Endothelial cell of umbilical vein (primary cell): ENCODE measurements around the gene CALML5. TPM values are rescaled to one million over a fixed set of nuclear protein-coding genes. Genes with fewer than 3 reads are reported as not detected.

Source experiments
- BruUV-seq: library from RNA; stranded (reverse); fragments of 400-500 nt; replicated peaks from 2 replicates; lab custom pipeline; 2021; lab: Mats Ljungman, UMichigan
- CTCF ChIA-PET: fragments of 300-600, 350-600 bp; sonication (Branson Sonifier 250); formaldehyde crosslinking; loops from one replicate; lab custom pipeline; 2021; ENCODE audit warnings: antibody characterized with exemption, inconsistent platforms; lab: Charles Lee
- POLR2A ChIA-PET: fragments of 300-600, 350-600 bp; sonication (Branson Sonifier 250); formaldehyde crosslinking; loops from one replicate; lab custom pipeline; 2021; ENCODE audit warnings: antibody characterized with exemption, inconsistent platforms; lab: Charles Lee
- DNase-seq: peaks from one replicate; pipeline ENCODE4 v3.0.0-alpha.2; 2011; ENCODE audit warnings: low read depth, low spot score
- FAIRE-seq: peaks from 2 replicates; lab custom pipeline; 2011; peaks lifted over from hg19 to GRCh38; lab: Jason Lieb, UNC
- H2AFZ ChIP-seq: 2 replicates; pipeline ENCODE4 v1.6.0; 2012; ENCODE audit warnings: low read depth, low read length, control low read depth, inconsistent platforms
- H3K27ac ChIP-seq: 2 replicates; pipeline ENCODE4 v1.5.1; 2011; ENCODE audit warnings: low read depth, mild to moderate bottlenecking, control low read depth, low read length, moderate library complexity; ENCODE audit not compliant: insufficient read depth
- H3K27me3 ChIP-seq, 2 experiments: 2 replicates each; pipeline versions ENCODE4 v1.6.0 to v1.6.1; 2011; ENCODE audit warnings: low read length in 2 of 2, mixed read lengths in 1 of 2; ENCODE audit not compliant: control insufficient read depth in 2 of 2, insufficient read depth in 2 of 2
- H3K36me3 ChIP-seq, 2 experiments: 2 replicates in 1 of 2; 3 replicates in 1 of 2; pipeline ENCODE4 v1.5.1; 2011; ENCODE audit warnings: low read length in 2 of 2, mild to moderate bottlenecking in 1 of 2, moderate library complexity in 1 of 2; ENCODE audit not compliant: control insufficient read depth in 2 of 2, insufficient read depth in 2 of 2; ENCODE audit errors: extremely low read depth in 1 of 2
- H3K4me1 ChIP-seq: 3 replicates; pipeline ENCODE4 v1.5.1; 2011; ENCODE audit warnings: mild to moderate bottlenecking, low read length; ENCODE audit not compliant: control insufficient read depth, insufficient read depth; ENCODE audit errors: extremely low read depth
- H3K4me2 ChIP-seq: 2 replicates; pipeline ENCODE4 v1.6.1; 2011; ENCODE audit warnings: low read length, control low read depth, mixed read lengths; ENCODE audit not compliant: insufficient read depth
- H3K4me3 ChIP-seq, 3 experiments: fragments of 200-600 bp in 1 of 3; sonication (generic), shearing (Covaris generic) in 1 of 3; replicated peaks in 1 of 3; 2 replicates each; pipeline ENCODE4 v1.5.1; 2011 to 2016; ENCODE audit warnings: control low read depth in 3 of 3, low read length in 3 of 3, mild to moderate bottlenecking in 2 of 3, inconsistent platforms in 1 of 3, low read depth in 1 of 3, moderate library complexity in 1 of 3; ENCODE audit not compliant: insufficient read depth in 1 of 3
- H3K79me2 ChIP-seq: 2 replicates; pipeline ENCODE4 v1.6.0; 2012; ENCODE audit warnings: low read length, inconsistent platforms; ENCODE audit not compliant: control insufficient read depth, insufficient read depth
- H3K9ac ChIP-seq: replicated peaks from 2 replicates; pipeline ENCODE3; 2011; ENCODE audit warnings: low read length, control low read depth; ENCODE audit not compliant: insufficient read depth; ENCODE audit errors: extremely low read depth
- H3K9me1 ChIP-seq: replicated peaks from 3 replicates; pipeline ENCODE4 v1.6.0; 2011; ENCODE audit warnings: mild to moderate bottlenecking, low read length; ENCODE audit not compliant: control insufficient read depth, insufficient read depth; ENCODE audit errors: extremely low read depth
- H3K9me3 ChIP-seq: replicated peaks from 2 replicates; pipeline ENCODE4 v1.5.1; 2012; ENCODE audit warnings: low read length, inconsistent platforms; ENCODE audit not compliant: control insufficient read depth, insufficient read depth
- H4K20me1 ChIP-seq: replicated peaks from 2 replicates; pipeline ENCODE3; 2011; ENCODE audit warnings: mild to moderate bottlenecking, low read length; ENCODE audit not compliant: control insufficient read depth, insufficient read depth; ENCODE audit errors: extremely low read depth
- EZH2 ChIP-seq: IDR thresholded peaks from 2 replicates; pipeline ENCODE4 v1.6.1; 2012; ENCODE audit warnings: borderline replicate concordance, low read depth, mild to moderate bottlenecking, moderate library complexity, low read length, inconsistent platforms; ENCODE audit not compliant: severe bottlenecking
- FOS ChIP-seq: IDR thresholded peaks from 2 replicates; pipeline ENCODE4 v1.6.1; 2011; ENCODE audit warnings: mild to moderate bottlenecking, low read length, moderate library complexity, borderline replicate concordance; ENCODE audit not compliant: insufficient read depth
- GATA2 ChIP-seq: IDR thresholded peaks from 2 replicates; pipeline ENCODE4 v1.7.0; 2011; ENCODE audit warnings: low read depth, mild to moderate bottlenecking, moderate library complexity, mixed read lengths, low read length; ENCODE audit not compliant: insufficient read length, insufficient read depth
- JUN ChIP-seq: IDR thresholded peaks from 2 replicates; pipeline ENCODE4 v1.6.1; 2011; ENCODE audit warnings: borderline replicate concordance, low read depth; ENCODE audit not compliant: insufficient read length, insufficient read depth
- MYC ChIP-seq: IDR thresholded peaks from one replicate; pipeline ENCODE4 v1.6.1; 2011; ENCODE audit warnings: mild to moderate bottlenecking, low read depth, low read length
- POLR2A ChIP-seq: IDR thresholded peaks from 2 replicates; pipeline ENCODE4 v1.6.1; 2012; ENCODE audit warnings: low read depth, mild to moderate bottlenecking, control low read depth, low read length
- POLR2AphosphoS5 ChIP-seq: IDR thresholded peaks from 2 replicates; pipeline ENCODE4 v1.6.1; 2012; ENCODE audit warnings: low read depth, mild to moderate bottlenecking, control low read depth, low read length, moderate library complexity; ENCODE audit not compliant: insufficient read depth
- dilution Hi-C: fragments of 300-500 bp; cut with MboI; formaldehyde crosslinking; loops from one replicate; pipeline ENCODE4 v1.15.0; 2019; ENCODE audit warnings: low sequenced_read_pairs; ENCODE audit not compliant: extremely low pct_ligation_motif_present
- intact Hi-C: fragments of 100-400 bp; cut with micrococcal nuclease; formaldehyde crosslinking; loops from one replicate; pipeline ENCODE4 v1.10.0; 2022
- polyA plus RNA-seq, 4 experiments: library from polyadenylated mRNA; depleted of rRNA in 3 of 4; stranded (reverse) in 3 of 4; unstranded in 1 of 4; fragments of >200 nt; gene quantifications; 2 replicates each; pipeline versions ENCODE4 v1.2.1 to v1.2.3, GENCODE V29; 2011 to 2012; ENCODE audit warnings: missing spikeins in 1 of 4
- total RNA-seq: library from RNA; stranded (reverse); gene quantifications from 2 replicates; pipeline ENCODE4 v1.2.3, GENCODE V29; 2021
- TF ChIP-seq, protein P1 (sequence below): IDR thresholded peaks from 2 replicates; pipeline ENCODE4 v1.6.1; 2011; ENCODE audit not compliant: insufficient read depth, insufficient read length
- TF ChIP-seq, protein P2 (sequence below), 2 donors: IDR thresholded peaks; 1 replicate in 1 of 2; 2 replicates in 1 of 2; pipeline ENCODE4 v1.5.1; 2011; ENCODE audit warnings: low read length in 2 of 2, mild to moderate bottlenecking in 2 of 2, moderate library complexity in 2 of 2, control low read depth in 1 of 2, inconsistent platforms in 1 of 2, low read depth in 1 of 2; ENCODE audit not compliant: insufficient read depth in 1 of 2; ENCODE audit errors: extremely low read depth in 1 of 2

Gene CALML5
- total and polyA plus RNA-seq, 2 donors (not counting 3 experiments of a cell fraction or from before 2014, with no cell fraction given), result not detected

DNA sequence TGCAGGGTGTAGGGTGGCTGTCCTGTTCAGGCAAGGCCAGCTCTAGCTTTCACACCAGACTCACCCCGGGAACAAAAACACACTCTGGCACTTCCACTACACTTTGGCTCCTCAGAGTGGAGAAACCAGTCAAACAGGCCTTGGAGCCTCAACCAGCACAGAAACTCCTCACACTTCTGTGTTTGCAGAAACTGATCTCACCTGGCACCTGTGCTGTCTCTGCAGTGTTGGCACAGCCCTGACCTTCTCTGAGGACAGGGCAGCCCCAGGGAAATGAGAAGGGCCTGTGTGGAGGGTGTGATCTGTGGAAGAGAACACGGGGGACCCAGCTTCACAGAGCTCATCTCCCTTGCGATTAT is 4.1 kb upstream of the CALML5 start:
- H3K27me3 ChIP-seq, result peaks cover 1 to 2% of the 10 kb centered on the region in 2 experiments
- ChIA-PET POLR2A (no interaction called here), CTCF (interaction anchor here (1.1 kb wide), 1 partner anchor 11 kb away, joined by 3 read pairs; no protein-coding TSS in a partner anchor)
- H3K9me1 ChIP-seq, result no peaks in the 10 kb centered on the region
- BruUV-seq, result no TSS peak
- dilution Hi-C loops (no loop called here), intact Hi-C loops (no loop called here)
- FAIRE-seq (no peak), DNase-seq (no peak)
- H3K27ac ChIP-seq, result no peak overlapping the region
- TF ChIP-seq GATA2 (no peak), EZH2 (no peak), FOS (no peak), POLR2AphosphoS5 (no peak), JUN (no peak), MYC (no peak), POLR2A (no peak)
- TF ChIP-seq, protein P1, sequence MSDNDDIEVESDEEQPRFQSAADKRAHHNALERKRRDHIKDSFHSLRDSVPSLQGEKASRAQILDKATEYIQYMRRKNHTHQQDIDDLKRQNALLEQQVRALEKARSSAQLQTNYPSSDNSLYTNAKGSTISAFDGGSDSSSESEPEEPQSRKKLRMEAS, result no peak
- TF ChIP-seq, protein P2, sequence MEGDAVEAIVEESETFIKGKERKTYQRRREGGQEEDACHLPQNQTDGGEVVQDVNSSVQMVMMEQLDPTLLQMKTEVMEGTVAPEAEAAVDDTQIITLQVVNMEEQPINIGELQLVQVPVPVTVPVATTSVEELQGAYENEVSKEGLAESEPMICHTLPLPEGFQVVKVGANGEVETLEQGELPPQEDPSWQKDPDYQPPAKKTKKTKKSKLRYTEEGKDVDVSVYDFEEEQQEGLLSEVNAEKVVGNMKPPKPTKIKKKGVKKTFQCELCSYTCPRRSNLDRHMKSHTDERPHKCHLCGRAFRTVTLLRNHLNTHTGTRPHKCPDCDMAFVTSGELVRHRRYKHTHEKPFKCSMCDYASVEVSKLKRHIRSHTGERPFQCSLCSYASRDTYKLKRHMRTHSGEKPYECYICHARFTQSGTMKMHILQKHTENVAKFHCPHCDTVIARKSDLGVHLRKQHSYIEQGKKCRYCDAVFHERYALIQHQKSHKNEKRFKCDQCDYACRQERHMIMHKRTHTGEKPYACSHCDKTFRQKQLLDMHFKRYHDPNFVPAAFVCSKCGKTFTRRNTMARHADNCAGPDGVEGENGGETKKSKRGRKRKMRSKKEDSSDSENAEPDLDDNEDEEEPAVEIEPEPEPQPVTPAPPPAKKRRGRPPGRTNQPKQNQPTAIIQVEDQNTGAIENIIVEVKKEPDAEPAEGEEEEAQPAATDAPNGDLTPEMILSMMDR (IDR thresholded peaks at IDR 0.05; ENCODE audit: extremely low read depth in 1 of 2, insufficient read depth in 1 of 2, low read depth in 1 of 2, low read length in 2 of 2), result no peak
- no peaks in the 10 kb centered on the region for H4K20me1 ChIP-seq
- H3K9ac ChIP-seq, result no peak overlapping the region
- H2AFZ ChIP-seq, result no peak overlapping the region
- H3K36me3 ChIP-seq, result no peaks in the 10 kb centered on the region
- no peaks in the 10 kb centered on the region for H3K9me3 ChIP-seq
- no peak overlapping the region for H3K4me2 ChIP-seq
- no peaks in the 10 kb centered on the region for H3K4me1 ChIP-seq
- no peak overlapping the region for H3K4me3 ChIP-seq
- no peaks in the 10 kb centered on the region for H3K79me2 ChIP-seq
